Prostate gland (tissue), 2 donors: ENCODE results near the gene TOX3.

Source experiments
- POLR2A ChIP-seq: fragments of 450-650 bp; IDR thresholded peaks from one replicate; pipeline ENCODE4 v1.6.1; 2016; ENCODE audit warnings: antibody characterized with exemption, mild to moderate bottlenecking
- TF ChIP-seq, protein P1 (sequence below), 4 experiments: fragments of 200-600 bp in 2 of 4; fragments of 450-650 bp in 2 of 4; sonication (generic) in 2 of 4; IDR thresholded peaks; 1 replicate in 3 of 4; 2 replicates in 1 of 4; pipeline ENCODE4 v1.5.1; 2016 to 2019; ENCODE audit warnings: antibody characterized with exemption in 4 of 4, mild to moderate bottlenecking in 2 of 4, moderate library complexity in 2 of 4

DNA sequence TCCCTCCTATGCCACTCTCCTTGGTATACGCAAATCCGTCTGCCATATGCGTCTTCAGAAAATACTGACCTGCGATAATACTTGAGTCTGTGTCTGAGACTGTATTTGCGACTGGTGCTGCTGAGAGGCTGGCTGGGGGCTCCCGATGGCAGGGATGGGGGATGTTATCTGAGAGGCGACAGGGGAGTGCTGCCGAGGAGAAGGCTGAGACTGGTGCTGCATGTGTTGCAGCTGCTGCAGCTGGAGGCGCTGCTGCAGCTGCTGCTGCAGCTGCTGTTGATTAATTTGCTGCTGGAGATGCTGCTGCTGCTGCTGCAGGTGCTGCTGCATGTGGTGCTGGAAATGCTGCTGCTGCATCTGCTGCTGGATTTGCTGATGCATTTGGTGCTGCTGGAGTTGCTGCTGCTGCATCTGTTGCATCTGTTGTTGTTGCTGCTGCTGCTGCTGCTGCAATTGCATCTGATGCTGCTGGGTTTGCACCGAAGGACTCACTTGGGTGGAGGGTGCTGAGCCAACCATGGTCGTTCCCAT is 107.7 kb downstream of the TOX3 start:
- TF ChIP-seq, protein P1, sequence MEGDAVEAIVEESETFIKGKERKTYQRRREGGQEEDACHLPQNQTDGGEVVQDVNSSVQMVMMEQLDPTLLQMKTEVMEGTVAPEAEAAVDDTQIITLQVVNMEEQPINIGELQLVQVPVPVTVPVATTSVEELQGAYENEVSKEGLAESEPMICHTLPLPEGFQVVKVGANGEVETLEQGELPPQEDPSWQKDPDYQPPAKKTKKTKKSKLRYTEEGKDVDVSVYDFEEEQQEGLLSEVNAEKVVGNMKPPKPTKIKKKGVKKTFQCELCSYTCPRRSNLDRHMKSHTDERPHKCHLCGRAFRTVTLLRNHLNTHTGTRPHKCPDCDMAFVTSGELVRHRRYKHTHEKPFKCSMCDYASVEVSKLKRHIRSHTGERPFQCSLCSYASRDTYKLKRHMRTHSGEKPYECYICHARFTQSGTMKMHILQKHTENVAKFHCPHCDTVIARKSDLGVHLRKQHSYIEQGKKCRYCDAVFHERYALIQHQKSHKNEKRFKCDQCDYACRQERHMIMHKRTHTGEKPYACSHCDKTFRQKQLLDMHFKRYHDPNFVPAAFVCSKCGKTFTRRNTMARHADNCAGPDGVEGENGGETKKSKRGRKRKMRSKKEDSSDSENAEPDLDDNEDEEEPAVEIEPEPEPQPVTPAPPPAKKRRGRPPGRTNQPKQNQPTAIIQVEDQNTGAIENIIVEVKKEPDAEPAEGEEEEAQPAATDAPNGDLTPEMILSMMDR (IDR thresholded peaks at IDR 0.05) = no peak
- TF ChIP-seq POLR2A = no peak
